ENCODE measurements around the gene DHX34. TPM values are rescaled to one million over a fixed set of nuclear protein-coding genes. Genes with fewer than 3 reads are reported as not detected.

The DHX34 gene
- total RNA-seq, 1 donor = 11.6 TPM

- no peak for DNase-seq (ENCODE audit: low read depth)
- H3K4me3 ChIP-seq (ENCODE audit: low read depth, low read length) = no peak overlapping the region
- TF ChIP-seq CTCF (IDR thresholded peaks at IDR 0.05; ENCODE audit: insufficient read depth, low read length) = no peak
Measured at GRCh38 chr19:47352095-47352494, 3.0 kb downstream of the DHX34 start.

GRCh38 chr19:47353307-47353712 lies 4.2 kb downstream of the DHX34 start:
- DNase-seq (ENCODE audit: low read depth) = no peak
- no peak overlapping the region for H3K4me3 ChIP-seq (ENCODE audit: low read depth, low read length)
- no peak for TF ChIP-seq CTCF (IDR thresholded peaks at IDR 0.05; ENCODE audit: insufficient read depth, low read length)

- no peak for DNase-seq (ENCODE audit: low read depth)
- H3K4me3 ChIP-seq (ENCODE audit: low read depth, low read length) = no peak overlapping the region
- no peak for TF ChIP-seq CTCF (IDR thresholded peaks at IDR 0.05; ENCODE audit: insufficient read depth, low read length)
Measured at GRCh38 chr19:47356900-47357299, 7.8 kb downstream of the DHX34 start.

GRCh38 chr19:47357788-47358680 lies 8.9 kb downstream of the DHX34 start:
- no peak for DNase-seq (ENCODE audit: low read depth)
- H3K4me3 ChIP-seq (ENCODE audit: low read depth, low read length) = no peak overlapping the region
- peak; percentile 6 for TF ChIP-seq CTCF (IDR thresholded peaks at IDR 0.05; ENCODE audit: insufficient read depth, low read length)

- no peak for DNase-seq (ENCODE audit: low read depth)
- H3K4me3 ChIP-seq (ENCODE audit: low read depth, low read length) = no peak overlapping the region
- TF ChIP-seq CTCF (IDR thresholded peaks at IDR 0.05; ENCODE audit: insufficient read depth, low read length) = no peak
Measured at GRCh38 chr19:47358936-47359335, 9.8 kb downstream of the DHX34 start.

- DNase-seq (ENCODE audit: low read depth) = no peak
- no peak for TF ChIP-seq CTCF (IDR thresholded peaks at IDR 0.05; ENCODE audit: insufficient read depth, low read length)
- no peak overlapping the region for H3K4me3 ChIP-seq (ENCODE audit: low read depth, low read length)
Measured at GRCh38 chr19:47362321-47362720, 13.2 kb downstream of the DHX34 start.

All from fibroblast of the aortic adventitia (primary cell).